Uterus (tissue), 4 donors: ENCODE data around the gene ADCY2. TPM values are rescaled to one million over a fixed set of nuclear protein-coding genes. Genes with fewer than 3 reads are reported as not detected.

ENCODE experiments used
- DNase-seq, 2 donors: peaks; one replicate each; pipeline ENCODE4 v3.0.0-alpha.2; 2019 to 2020
- H3K27ac ChIP-seq, 2 donors: fragments of 200-600 bp; sonication (generic); 1 replicate in 1 of 2; 2 replicates in 1 of 2; pipeline ENCODE4 v1.5.1; 2016 to 2018
- H3K27me3 ChIP-seq, 2 donors: fragments of 200-600 bp; sonication (generic); one replicate each; pipeline ENCODE4 v1.5.1; 2018 to 2019; ENCODE audit warnings: control low read depth in 1 of 2
- H3K36me3 ChIP-seq, 2 donors: fragments of 200-600 bp; sonication (generic); one replicate each; pipeline ENCODE4 v1.5.1; 2019; ENCODE audit warnings: control low read depth in 1 of 2
- H3K4me1 ChIP-seq, 2 donors: fragments of 200-600 bp; sonication (generic); one replicate each; pipeline ENCODE4 v1.5.1; 2018 to 2019; ENCODE audit warnings: control low read depth in 1 of 2
- H3K4me3 ChIP-seq, 2 donors: fragments of 200-600 bp; sonication (generic); 1 replicate in 1 of 2; 2 replicates in 1 of 2; pipeline ENCODE4 v1.5.1; 2018 to 2019; ENCODE audit warnings: mild to moderate bottlenecking in 1 of 2
- H3K9me3 ChIP-seq, 2 donors: fragments of 200-600 bp; sonication (generic); one replicate each; pipeline ENCODE4 v1.5.1; 2019; ENCODE audit warnings: control low read depth in 1 of 2
- CTCF ChIP-seq, 4 experiments: fragments of 200-600 bp in 2 of 4; fragments of 450-650 bp in 2 of 4; sonication (generic) in 2 of 4; IDR thresholded peaks; one replicate each; pipeline ENCODE4 v1.5.1; 2016 to 2019; ENCODE audit warnings: antibody characterized with exemption in 4 of 4, mild to moderate bottlenecking in 2 of 4, moderate library complexity in 1 of 4
- POLR2A ChIP-seq, 2 donors: fragments of 450-650 bp; IDR thresholded peaks; one replicate each; pipeline ENCODE4 v1.6.1; 2016; ENCODE audit warnings: antibody characterized with exemption in 2 of 2, mild to moderate bottlenecking in 1 of 2, moderate library complexity in 1 of 2
- intact Hi-C: fragments of 100-400 bp; cut with DNase I; formaldehyde crosslinking; loops from one replicate; pipeline ENCODE4 v1.15.1; 2023; ENCODE audit warnings: low total_unique reads
- total RNA-seq, 4 donors: library from RNA; depleted of rRNA in 3 of 4; stranded (reverse); fragments of >200 nt in 3 of 4; gene quantifications; one replicate each; pipeline versions ENCODE4 v1.1.0 to v1.2.4, GENCODE V29; 2014 to 2023
- donor health status: DM: yes; HTN: yes; CAD: no.

The ADCY2 gene
- total RNA-seq, 4 donors from 2014 or later: 3.8 to 25.3 (median 4.5) TPM

- Histone ChIP-seq H3K4me1 (no peaks in the 10 kb centered on the region), H3K9me3 (no peaks in the 10 kb centered on the region), H3K27me3 (no peaks in the 10 kb centered on the region), H3K4me3 (no peak overlapping the region), H3K36me3 (no peaks in the 10 kb centered on the region), H3K27ac (no peak overlapping the region)
- intact Hi-C loops: no loop called here
- DNase-seq: no peak
- TF ChIP-seq POLR2A (IDR thresholded peaks at IDR 0.05): no peak
- TF ChIP-seq CTCF (IDR thresholded peaks at IDR 0.05): no peak
Observed at GRCh38 chr5:7822449-7822848, 426.5 kb downstream of the ADCY2 start.

- Histone ChIP-seq H3K9me3 (no peaks in the 10 kb centered on the region), H3K27ac (peak overlapping the region in 1 of 2 donors; percentile 23), H3K27me3 (no peaks in the 10 kb centered on the region), H3K36me3 (no peaks in the 10 kb centered on the region), H3K4me3 (no peak overlapping the region), H3K4me1 (no peaks in the 10 kb centered on the region)
- no peak for DNase-seq
- intact Hi-C loops: no loop called here
- TF ChIP-seq CTCF (IDR thresholded peaks at IDR 0.05) (no peak), POLR2A (IDR thresholded peaks at IDR 0.05) (no peak)
Observed at GRCh38 chr5:7823594-7823993, 427.7 kb downstream of the ADCY2 start.

- H3K9me3 ChIP-seq: no peaks in the 10 kb centered on the region
- no peak for DNase-seq
- H3K4me1 ChIP-seq: no peaks in the 10 kb centered on the region
- no peak overlapping the region for H3K27ac ChIP-seq
- TF ChIP-seq CTCF (IDR thresholded peaks at IDR 0.05): no peak
- TF ChIP-seq POLR2A (IDR thresholded peaks at IDR 0.05): no peak
- intact Hi-C loops: no loop called here
- no peak overlapping the region for H3K4me3 ChIP-seq
- H3K36me3 ChIP-seq: no peaks in the 10 kb centered on the region
- no peaks in the 10 kb centered on the region for H3K27me3 ChIP-seq
Observed at GRCh38 chr5:7824995-7825394, 429.1 kb downstream of the ADCY2 start.

GRCh38 chr5:7825630-7826029, 429.7 kb downstream of the ADCY2 start:
- no peak overlapping the region for H3K4me3 ChIP-seq
- no peak for TF ChIP-seq CTCF (IDR thresholded peaks at IDR 0.05)
- no peak for TF ChIP-seq POLR2A (IDR thresholded peaks at IDR 0.05)
- no peaks in the 10 kb centered on the region for H3K36me3 ChIP-seq
- intact Hi-C loops: no loop called here
- H3K4me1 ChIP-seq: no peaks in the 10 kb centered on the region
- H3K9me3 ChIP-seq: no peaks in the 10 kb centered on the region
- no peak overlapping the region for H3K27ac ChIP-seq
- no peaks in the 10 kb centered on the region for H3K27me3 ChIP-seq
- no peak for DNase-seq

GRCh38 chr5:7827610-7828009, 431.7 kb downstream of the ADCY2 start:
- Histone ChIP-seq H3K27me3 (no peaks in the 10 kb centered on the region), H3K36me3 (no peaks in the 10 kb centered on the region), H3K4me3 (no peak overlapping the region), H3K9me3 (no peaks in the 10 kb centered on the region), H3K27ac (peak overlapping the region; percentile 5 to 54), H3K4me1 (no peaks in the 10 kb centered on the region)
- peak; percentile 37 to 40 for DNase-seq
- TF ChIP-seq CTCF (IDR thresholded peaks at IDR 0.05) (peak in 3 of 4 experiments; percentile 4 to 45 (median 29)), POLR2A (IDR thresholded peaks at IDR 0.05) (no peak)
- intact Hi-C loops: no loop called here
